ENCODE data around the gene RNF112.

Gene RNF112

GRCh38 chr17:19369107-19369778, 41.8 kb upstream of the RNF112 start:
- ChIA-PET POLR2A (interaction anchor here (2.4 kb wide), 1 partner anchor 9 kb away, joined by 10 read pairs; the partner anchor contains the start of gene MAPK7), CTCF (interaction anchor here (0.8 to 1.2 kb wide), 2 partner anchors 78 to 171 kb away, joined by 3 to 4 read pairs; no protein-coding TSS in a partner anchor)
- Histone ChIP-seq H3K4me1 (ENCODE audit: control insufficient read depth, insufficient read depth, low read length) (no peaks in the 10 kb centered on the region; the same call in 1 of the 2 replicates), H3K9me3 (ENCODE audit: control insufficient read depth, insufficient read depth, low read depth, low read length) (no peaks in the 10 kb centered on the region), H3K36me3 (ENCODE audit: control insufficient read depth in 2 of 2, insufficient read depth in 1 of 2, low read length in 2 of 2) (no peaks in the 10 kb centered on the region), H3K27ac (ENCODE audit: extremely low read depth, low read depth, low read length) (no peak overlapping the region), H3K4me3 (ENCODE audit: low read depth, low read length) (no peak overlapping the region)
- TF ChIP-seq GLI4 (tag by site-specific recombination; IDR thresholded peaks at IDR 0.05): no peak
- no peak for TF ChIP-seq ZNF10 (tag by site-specific recombination; IDR thresholded peaks at IDR 0.05)
- TF ChIP-seq PATZ1 (tag by site-specific recombination; IDR thresholded peaks at IDR 0.05): no peak
- no peak for TF ChIP-seq OSR2 (tag by site-specific recombination; IDR thresholded peaks at IDR 0.05)
- TF ChIP-seq KLF7 (tag by site-specific recombination; IDR thresholded peaks at IDR 0.05; ENCODE audit: borderline replicate concordance): no peak
- TF ChIP-seq ZNF837 (tag by site-specific recombination; IDR thresholded peaks at IDR 0.05): no peak
- TF ChIP-seq ZNF639 (tag by site-specific recombination; IDR thresholded peaks at IDR 0.05): no peak
- peak; percentile 66 for TF ChIP-seq ZNF623 (tag by site-specific recombination; IDR thresholded peaks at IDR 0.05)
- no peak for TF ChIP-seq ZNF341 (tag by site-specific recombination; IDR thresholded peaks at IDR 0.05; ENCODE audit: low read depth)
- TF ChIP-seq ZNF394 (tag by site-specific recombination; IDR thresholded peaks at IDR 0.05; ENCODE audit: borderline replicate concordance): no peak
- TF ChIP-seq ZNF112 (tag by site-specific recombination; IDR thresholded peaks at IDR 0.05): peak; percentile 84
- TF ChIP-seq, protein P1, sequence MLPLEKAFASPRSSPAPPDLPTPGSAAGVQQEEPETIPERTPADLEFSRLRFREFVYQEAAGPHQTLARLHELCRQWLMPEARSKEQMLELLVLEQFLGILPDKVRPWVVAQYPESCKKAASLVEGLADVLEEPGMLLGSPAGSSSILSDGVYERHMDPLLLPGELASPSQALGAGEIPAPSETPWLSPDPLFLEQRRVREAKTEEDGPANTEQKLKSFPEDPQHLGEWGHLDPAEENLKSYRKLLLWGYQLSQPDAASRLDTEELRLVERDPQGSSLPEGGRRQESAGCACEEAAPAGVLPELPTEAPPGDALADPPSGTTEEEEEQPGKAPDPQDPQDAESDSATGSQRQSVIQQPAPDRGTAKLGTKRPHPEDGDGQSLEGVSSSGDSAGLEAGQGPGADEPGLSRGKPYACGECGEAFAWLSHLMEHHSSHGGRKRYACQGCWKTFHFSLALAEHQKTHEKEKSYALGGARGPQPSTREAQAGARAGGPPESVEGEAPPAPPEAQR (tag by site-specific recombination; IDR thresholded peaks at IDR 0.05): no peak

- H3K36me3 ChIP-seq (ENCODE audit: control insufficient read depth in 2 of 2, insufficient read depth in 1 of 2, low read length in 2 of 2): no peaks in the 10 kb centered on the region; a peak in 1 of 3 replicates
- H3K4me3 ChIP-seq (ENCODE audit: low read depth, low read length): no peak overlapping the region
- ChIA-PET POLR2A (interaction anchor here (2.4 kb wide), 1 partner anchor 8 kb away, joined by 10 read pairs; the partner anchor contains the start of gene MAPK7), CTCF (interaction anchor here (0.6 to 1.2 kb wide), 4 partner anchors 77 to 404 kb away, joined by 3 to 4 read pairs (median 4); no protein-coding TSS in a partner anchor)
- TF ChIP-seq ZNF26 (tag by site-specific recombination; IDR thresholded peaks at IDR 0.05) (no peak), HOXA7 (CRISPR knock-in tag; IDR thresholded peaks at IDR 0.05; ENCODE audit: borderline replicate concordance) (no peak), ZNF175 (tag by site-specific recombination; IDR thresholded peaks at IDR 0.05) (no peak), KLF1 (tag by site-specific recombination; IDR thresholded peaks at IDR 0.05) (peak; percentile 97)
- no peaks in the 10 kb centered on the region; the same call in 1 of the 2 replicates for H3K4me1 ChIP-seq (ENCODE audit: control insufficient read depth, insufficient read depth, low read length)
- no peak overlapping the region for H3K27ac ChIP-seq (ENCODE audit: extremely low read depth, low read depth, low read length)
- H3K9me3 ChIP-seq (ENCODE audit: control insufficient read depth, insufficient read depth, low read depth, low read length): no peaks in the 10 kb centered on the region
Observed at GRCh38 chr17:19369846-19370492, 41.1 kb upstream of the RNF112 start.

Data from HEK293 (cell line).